ENCODE results near the gene CCNL2.

DNA sequence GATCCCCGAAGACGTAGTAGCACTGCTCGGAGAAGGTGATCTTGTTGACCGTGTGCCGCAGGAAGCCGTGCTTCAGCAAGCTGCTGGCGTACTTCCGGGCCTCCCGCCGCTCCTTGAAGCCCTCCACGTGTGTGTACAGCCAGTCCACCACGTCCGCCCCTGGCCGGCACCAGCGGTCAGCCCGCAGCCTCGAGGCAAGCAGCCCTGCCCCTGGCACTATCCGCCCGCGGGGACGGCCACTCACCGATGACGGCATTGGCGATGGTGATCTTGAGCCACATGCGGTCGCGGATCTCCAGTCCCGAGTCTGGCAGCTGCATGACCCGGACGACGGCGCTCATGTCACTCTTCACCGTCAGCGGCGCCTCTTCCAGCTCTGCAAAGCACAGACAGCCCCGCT, 60.9 kb downstream of the CCNL2 start:
- TF ChIP-seq CTCF (IDR thresholded peaks at IDR 0.05) (no peak), POLR2A (IDR thresholded peaks at IDR 0.05) (no peak)

All from right lobe of liver (tissue), 4 donors.